Trophoblast cell (in vitro differentiated cells and primary cell): ENCODE results near the gene PDLIM4.

Experiments
- DNase-seq, 2 donors: peaks; one replicate each; pipeline ENCODE4 v3.0.0-alpha.2; 2016
- H2AFZ ChIP-seq: 2 replicates; pipeline ENCODE4 v1.6.1; 2013; ENCODE audit warnings: low read length, moderate library complexity, mild to moderate bottlenecking; ENCODE audit not compliant: insufficient read depth, poor library complexity
- H2AK5ac ChIP-seq: 2 replicates; pipeline ENCODE4 v1.6.1; 2013; ENCODE audit warnings: mild to moderate bottlenecking, low read length
- H2BK120ac ChIP-seq: 2 replicates; pipeline ENCODE4 v1.6.1; 2013; ENCODE audit warnings: low read length, mild to moderate bottlenecking, moderate library complexity; ENCODE audit not compliant: insufficient read depth, poor library complexity
- H2BK12ac ChIP-seq: 2 replicates; pipeline ENCODE4 v1.6.1; 2013; ENCODE audit warnings: mild to moderate bottlenecking, low read length, moderate library complexity
- H2BK5ac ChIP-seq: 2 replicates; pipeline ENCODE4 v1.6.1; 2013; ENCODE audit warnings: low read length, low read depth, moderate library complexity, mild to moderate bottlenecking; ENCODE audit not compliant: poor library complexity
- H3K14ac ChIP-seq: 2 replicates; pipeline ENCODE4 v1.6.1; 2013; ENCODE audit warnings: mild to moderate bottlenecking, low read length
- H3K18ac ChIP-seq: 2 replicates; pipeline ENCODE4 v1.6.1; 2013; ENCODE audit warnings: mild to moderate bottlenecking, low read length
- H3K23ac ChIP-seq: 2 replicates; pipeline ENCODE4 v1.6.1; 2013; ENCODE audit warnings: low read length
- H3K27ac ChIP-seq: 2 replicates; pipeline ENCODE4 v1.5.1; 2013; ENCODE audit warnings: low read depth, mild to moderate bottlenecking, inconsistent platforms, low read length, moderate library complexity
- H3K27me3 ChIP-seq: 2 replicates; pipeline ENCODE4 v1.6.1; 2013; ENCODE audit warnings: inconsistent platforms, mild to moderate bottlenecking, low read length, moderate library complexity; ENCODE audit not compliant: insufficient read depth
- H3K36me3 ChIP-seq, 2 experiments: 1 replicate in 1 of 2; 2 replicates in 1 of 2; pipeline ENCODE4 v1.6.1; 2013; ENCODE audit warnings: low read length in 2 of 2, mild to moderate bottlenecking in 2 of 2, moderate library complexity in 1 of 2; ENCODE audit not compliant: insufficient read depth in 2 of 2, control insufficient read depth in 1 of 2
- H3K4ac ChIP-seq: 2 replicates; pipeline ENCODE4 v1.6.1; 2013; ENCODE audit warnings: low read depth, mild to moderate bottlenecking, low read length, moderate library complexity
- H3K4me1 ChIP-seq, 2 experiments: 1 replicate in 1 of 2; 2 replicates in 1 of 2; pipeline ENCODE4 v1.6.1; 2013; ENCODE audit warnings: low read length in 2 of 2, mild to moderate bottlenecking in 2 of 2, moderate library complexity in 1 of 2; ENCODE audit not compliant: insufficient read depth in 2 of 2, control insufficient read depth in 1 of 2
- H3K4me2 ChIP-seq: 2 replicates; pipeline ENCODE4 v1.6.1; 2013; ENCODE audit warnings: inconsistent platforms, mild to moderate bottlenecking, low read length, moderate library complexity
- H3K4me3 ChIP-seq: 2 replicates; pipeline ENCODE4 v1.5.1; 2013; ENCODE audit warnings: mild to moderate bottlenecking, low read depth, low read length, inconsistent platforms
- H3K79me1 ChIP-seq: one replicate; pipeline ENCODE4 v1.6.1; 2013; ENCODE audit warnings: low read length
- H3K79me2 ChIP-seq: 2 replicates; pipeline ENCODE4 v1.6.1; 2013; ENCODE audit warnings: low read length, mild to moderate bottlenecking; ENCODE audit not compliant: control insufficient read depth, insufficient read depth, poor library complexity
- H3K9ac ChIP-seq: 2 replicates; pipeline ENCODE4 v1.6.1; 2013; ENCODE audit warnings: mild to moderate bottlenecking, low read length
- H3K9me3 ChIP-seq: 2 replicates; pipeline ENCODE4 v1.6.1; 2013; ENCODE audit warnings: low read depth, mild to moderate bottlenecking, control low read depth, inconsistent platforms, low read length; ENCODE audit not compliant: insufficient read depth
- H4K12ac ChIP-seq: 2 replicates; pipeline ENCODE4 v1.6.1; 2013; ENCODE audit warnings: low read depth, mild to moderate bottlenecking, low read length, moderate library complexity
- H4K8ac ChIP-seq: 2 replicates; pipeline ENCODE4 v1.6.1; 2013; ENCODE audit warnings: low read depth, mild to moderate bottlenecking, low read length, moderate library complexity
- H4K91ac ChIP-seq: one replicate; pipeline ENCODE4 v1.6.1; 2013; ENCODE audit warnings: low read depth, mild to moderate bottlenecking, low read length, moderate library complexity
- whole genome bisulfite sequencing: extraction: QIAGEN DNeasy Blood & Tissue Kit; methylation state at CpG from one replicate; pipeline ENCODE4 v1.1.7; 2013; ENCODE audit warnings: missing lambda C conversion rate; ENCODE audit not compliant: insufficient read length, insufficient coverage; ENCODE audit errors: extremely low coverage; 5-methylcytosine and 5-hydroxymethylcytosine counted together

The PDLIM4 gene

DNA sequence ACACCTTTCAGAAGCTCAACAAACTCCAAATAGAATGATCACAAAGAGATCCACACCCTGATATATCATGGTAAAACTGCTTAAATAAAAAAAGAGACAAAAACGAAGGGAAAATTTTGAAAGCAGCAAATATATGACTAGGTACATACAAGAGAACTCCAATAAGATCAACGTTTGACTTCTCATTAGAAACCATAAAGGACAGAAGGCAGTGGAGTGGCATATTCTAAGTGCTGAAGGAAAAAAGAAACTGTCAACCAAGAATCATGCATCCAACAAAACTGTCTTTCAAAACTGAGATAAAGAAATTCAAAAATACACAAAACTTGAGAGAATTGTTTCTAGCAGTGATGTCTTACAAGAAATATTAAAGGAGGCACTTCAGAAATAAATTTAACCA is 47.9 kb downstream of the PDLIM4 start:
- Histone ChIP-seq H3K79me2 (no peaks in the 10 kb centered on the region), H4K12ac (no peak overlapping the region), H2AK5ac (no peak overlapping the region), H3K79me1 (peaks cover 3% of the 10 kb centered on the region), H3K9ac (no peak overlapping the region), H4K8ac (no peak overlapping the region), H3K4me3 (no peak overlapping the region), H3K27me3 (no peaks in the 10 kb centered on the region), H3K36me3 (no peaks in the 10 kb centered on the region), H3K9me3 (no peaks in the 10 kb centered on the region), H3K14ac (no peak overlapping the region), H2BK120ac (no peak overlapping the region), H3K18ac (no peak overlapping the region), H3K4me2 (no peak overlapping the region), H2BK12ac (no peak overlapping the region), H3K4me1 (peaks cover 13 to 22% of the 10 kb centered on the region in 2 experiments), H4K91ac (no peak overlapping the region), H3K4ac (no peak overlapping the region), H2BK5ac (no peak overlapping the region), H3K23ac (no peak overlapping the region), H3K27ac (no peak overlapping the region), H2AFZ (no peak overlapping the region)
- no CpG with 5 or more reads among the region's 2 CpGs for WGBS
- DNase-seq: no peak

DNA sequence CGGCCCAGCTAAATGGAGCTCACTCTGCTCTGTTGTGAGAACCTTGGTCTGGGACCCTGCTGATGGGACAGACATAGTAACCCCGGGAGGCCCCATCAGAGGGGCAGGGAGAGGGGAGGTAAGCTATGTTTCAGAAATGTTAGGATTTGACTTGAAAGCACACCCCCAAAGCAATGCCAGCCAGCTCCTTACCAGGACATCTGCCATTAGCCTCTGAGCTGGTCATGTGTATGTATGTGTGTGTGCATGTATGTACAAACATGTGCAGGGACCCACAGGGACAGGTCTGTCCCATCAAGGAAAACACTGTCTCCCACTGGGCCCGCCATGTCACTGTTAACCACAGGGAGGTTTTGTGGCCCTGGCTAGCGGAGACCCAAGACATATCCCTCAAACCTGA is 51.2 kb downstream of the PDLIM4 start:
- no peaks in the 10 kb centered on the region for H3K27me3 ChIP-seq
- no peak overlapping the region for H3K4ac ChIP-seq
- H4K91ac ChIP-seq: no peak overlapping the region
- no peak overlapping the region for H3K14ac ChIP-seq
- no peak overlapping the region for H2BK12ac ChIP-seq
- H3K27ac ChIP-seq: no peak overlapping the region
- no CpG with 5 or more reads among the region's 4 CpGs for WGBS
- peaks cover 5 to 10% of the 10 kb centered on the region in 2 experiments for H3K4me1 ChIP-seq
- no peak overlapping the region for H4K8ac ChIP-seq
- no peak overlapping the region for H4K12ac ChIP-seq
- no peak overlapping the region for H3K4me3 ChIP-seq
- H3K79me1 ChIP-seq: no peaks in the 10 kb centered on the region
- H3K9me3 ChIP-seq: no peaks in the 10 kb centered on the region
- no peaks in the 10 kb centered on the region for H3K36me3 ChIP-seq
- H2BK120ac ChIP-seq: no peak overlapping the region
- no peak overlapping the region for H3K4me2 ChIP-seq
- no peak overlapping the region for H3K9ac ChIP-seq
- no peak overlapping the region for H2AK5ac ChIP-seq
- no peak overlapping the region for H2AFZ ChIP-seq
- H3K18ac ChIP-seq: no peak overlapping the region
- H2BK5ac ChIP-seq: no peak overlapping the region
- no peak overlapping the region for H3K23ac ChIP-seq
- DNase-seq: no peak
- no peaks in the 10 kb centered on the region for H3K79me2 ChIP-seq

DNA sequence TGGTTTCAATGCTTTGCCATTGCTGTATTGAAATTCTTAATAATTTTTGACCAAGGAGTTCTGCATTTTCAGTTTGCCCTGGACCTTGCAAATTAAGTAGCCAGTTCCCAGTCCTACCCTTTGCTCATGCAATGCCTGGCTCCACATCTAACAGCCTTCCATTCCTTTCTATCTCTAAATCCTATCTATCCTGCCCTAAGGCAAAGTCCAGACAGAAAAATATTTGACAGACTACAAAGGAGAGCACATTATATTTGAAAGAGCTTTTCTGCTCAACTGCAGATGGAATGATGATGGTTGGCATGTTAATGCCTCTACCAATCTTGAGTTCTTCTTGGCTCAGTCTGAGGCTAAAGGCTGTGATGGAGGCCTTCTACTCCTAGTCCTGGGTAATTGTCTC is 52.2 kb downstream of the PDLIM4 start:
- no peak overlapping the region for H3K4me3 ChIP-seq
- H3K27ac ChIP-seq: no peak overlapping the region
- H2AK5ac ChIP-seq: no peak overlapping the region
- H4K12ac ChIP-seq: no peak overlapping the region
- no peak overlapping the region for H2AFZ ChIP-seq
- no peak overlapping the region for H2BK120ac ChIP-seq
- H3K79me2 ChIP-seq: no peaks in the 10 kb centered on the region
- H3K9ac ChIP-seq: no peak overlapping the region
- H3K79me1 ChIP-seq: no peaks in the 10 kb centered on the region
- no peak overlapping the region for H2BK5ac ChIP-seq
- no peaks in the 10 kb centered on the region for H3K9me3 ChIP-seq
- H3K23ac ChIP-seq: no peak overlapping the region
- H4K8ac ChIP-seq: no peak overlapping the region
- no peaks in the 10 kb centered on the region for H3K27me3 ChIP-seq
- DNase-seq: peak; percentile 61 to 98
- H3K36me3 ChIP-seq: no peaks in the 10 kb centered on the region
- H3K4ac ChIP-seq: no peak overlapping the region
- H3K14ac ChIP-seq: no peak overlapping the region
- H2BK12ac ChIP-seq: no peak overlapping the region
- H3K4me1 ChIP-seq: peaks cover 5 to 10% of the 10 kb centered on the region in 2 experiments
- H4K91ac ChIP-seq: no peak overlapping the region
- H3K4me2 ChIP-seq: no peak overlapping the region
- H3K18ac ChIP-seq: no peak overlapping the region

DNA sequence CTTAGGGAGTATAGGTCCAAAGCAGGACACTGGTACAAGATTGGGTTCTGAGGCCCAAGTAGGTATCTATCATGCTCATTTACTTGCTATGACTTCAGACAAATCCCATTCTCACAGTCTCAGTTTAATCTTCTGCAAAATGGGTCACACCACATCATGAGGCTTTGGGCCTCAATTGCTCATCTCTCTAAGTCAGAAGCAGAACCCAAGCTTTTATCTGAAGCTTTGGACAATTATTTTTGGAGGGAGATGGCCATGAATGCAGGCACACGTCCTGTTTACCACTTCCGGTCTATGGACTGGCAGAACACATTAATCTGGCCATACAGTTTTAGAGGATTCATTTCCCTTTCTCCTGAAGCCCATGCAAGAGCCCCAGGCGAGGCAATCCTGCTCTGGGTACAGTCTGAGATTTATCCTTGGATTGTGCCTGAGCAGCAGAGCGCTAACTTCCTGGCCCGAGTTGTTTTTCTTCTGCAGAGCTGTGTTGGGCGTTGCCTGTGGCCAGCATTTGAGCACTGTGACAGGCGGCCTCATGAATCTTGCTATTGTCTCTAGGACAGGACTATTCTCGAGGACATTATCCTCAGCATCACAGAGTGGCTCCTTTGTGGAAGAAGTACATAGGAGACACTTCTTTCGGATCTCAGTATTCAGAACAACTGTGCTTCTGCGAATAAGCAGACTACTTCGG is 52.8 kb downstream of the PDLIM4 start:
- no peak overlapping the region for H3K23ac ChIP-seq
- H2AFZ ChIP-seq: no peak overlapping the region
- DNase-seq: no peak
- no peak overlapping the region for H2BK5ac ChIP-seq
- no peak overlapping the region for H3K18ac ChIP-seq
- H3K4me2 ChIP-seq: no peak overlapping the region
- H3K36me3 ChIP-seq: no peaks in the 10 kb centered on the region
- no peaks in the 10 kb centered on the region for H3K9me3 ChIP-seq
- no peak overlapping the region for H2BK12ac ChIP-seq
- H4K8ac ChIP-seq: no peak overlapping the region
- no peak overlapping the region for H3K27ac ChIP-seq
- H3K9ac ChIP-seq: no peak overlapping the region
- no peaks in the 10 kb centered on the region for H3K27me3 ChIP-seq
- no peak overlapping the region for H3K14ac ChIP-seq
- no peak overlapping the region for H2BK120ac ChIP-seq
- H3K4me3 ChIP-seq: no peak overlapping the region
- peaks cover 5 to 10% of the 10 kb centered on the region in 2 experiments for H3K4me1 ChIP-seq
- H4K12ac ChIP-seq: no peak overlapping the region
- H3K79me2 ChIP-seq: no peaks in the 10 kb centered on the region
- no peak overlapping the region for H4K91ac ChIP-seq
- no peak overlapping the region for H3K4ac ChIP-seq
- H2AK5ac ChIP-seq: no peak overlapping the region
- no CpG with 5 or more reads among the region's 11 CpGs for WGBS
- H3K79me1 ChIP-seq: no peaks in the 10 kb centered on the region
